ENCODE data around the gene XPO4. TPM values are rescaled to one million over a fixed set of nuclear protein-coding genes. Genes with fewer than 3 reads are reported as not detected.
"Not testable (repeated sequence)": the region's sequence is repeated elsewhere in the genome, so short reads cannot be mapped to it uniquely, and the experiment has no call there.

The XPO4 gene
- total RNA-seq, 2 experiments from 2014 or later = 24.8 to 25.1 TPM

GRCh38 chr13:20774746-20775145 lies 127.8 kb downstream of the XPO4 start:
- H3K4me3 Mint-ChIP-seq = peak overlapping the region; percentile 81
- CTCF ChIA-PET = interaction anchor here (0.6 to 2.1 kb wide), 2 partner anchors 51 to 693 kb away, joined by 3 to 7 read pairs; no protein-coding TSS in a partner anchor
- H3K27ac Mint-ChIP-seq = peak overlapping the region; percentile 34
- H3K27me3 Mint-ChIP-seq = no peaks in the 10 kb centered on the region
- peaks cover 23% of the 10 kb centered on the region for H3K36me3 Mint-ChIP-seq
- H3K9me3 Mint-ChIP-seq = no peaks in the 10 kb centered on the region
- POLR2A ChIA-PET = interaction anchor here (1.4 to 2.8 kb wide), 2 partner anchors 128 to 583 kb away, joined by 3 to 13 read pairs; partner anchors contain the start of gene XPO4
- DNase-seq = no peak
- H3K4me1 Mint-ChIP-seq (ENCODE audit: low read depth) = peaks cover 33% of the 10 kb centered on the region
- intact Hi-C loops (cut with micrococcal nuclease) = loop anchor here (10.0 kb wide), 2 partner anchors 250 to 400 kb away; partner anchors contain the start of genes CRYL1, MRPL57 and SKA3

DNA sequence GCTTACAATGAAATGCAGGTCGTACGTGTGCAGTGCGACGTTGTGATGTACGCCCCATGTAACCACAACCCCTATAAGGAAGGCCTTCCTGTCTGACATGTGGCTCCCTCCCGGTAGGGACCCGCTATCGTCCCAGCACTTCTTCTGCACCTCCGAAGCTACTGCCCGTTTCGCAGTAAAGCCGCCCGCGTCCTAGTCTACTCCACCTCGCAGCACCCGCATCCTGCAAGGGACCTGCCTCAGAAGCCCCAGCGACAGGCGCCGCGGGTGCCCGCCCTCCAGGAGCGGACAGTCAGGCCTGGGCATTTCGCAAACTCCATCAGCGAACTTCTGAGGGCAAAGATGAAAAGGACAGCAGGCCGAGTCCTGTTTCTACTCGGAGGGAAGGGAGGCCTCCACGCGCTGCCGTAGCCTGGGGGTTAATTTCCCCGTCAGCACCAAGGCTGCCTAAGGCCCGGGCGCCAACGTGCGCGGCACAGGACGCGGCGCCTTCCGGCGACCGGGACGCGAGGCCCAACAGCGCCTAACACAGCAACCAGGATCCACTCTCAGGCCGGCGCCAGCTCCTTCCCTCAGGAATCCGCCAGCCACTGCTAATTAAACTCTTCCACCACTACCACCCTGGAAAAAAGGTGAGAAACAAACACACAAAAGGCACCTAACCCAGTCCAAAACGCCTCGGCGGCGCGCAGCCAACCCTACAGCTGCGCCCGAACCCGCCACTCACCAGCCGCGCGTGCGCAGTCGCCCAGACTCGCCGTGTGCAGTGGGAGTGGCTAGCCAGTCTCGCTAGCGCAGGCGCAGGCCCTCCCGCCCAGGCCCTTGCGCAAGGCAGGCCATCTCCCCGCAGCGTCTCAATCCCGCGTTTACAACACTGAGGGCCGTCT lies 129.1 kb downstream of the XPO4 start, which contains the start of gene EEF1AKMT1:
EEF1AKMT1 (minus strand) TSS at position 768 of the 887 bp plus-strand sequence. CDS start 16,363 bp downstream, outside the sequence.
- POLR2A ChIA-PET = interaction anchor here (0.7 to 2.8 kb wide), 7 partner anchors 8 to 582 kb away, joined by 3 to 13 read pairs (median 4); partner anchors contain the start of genes CRYL1, IL17D and XPO4
- intact Hi-C loops (cut with micrococcal nuclease) = loop anchor here (1.0 to 10.0 kb wide), 7 partner anchors 55 to 401 kb away; partner anchors contain the start of genes CRYL1, IFT88, MRPL57 and SKA3
- Mint-ChIP-seq H3K27ac (peak within 1 kb of the TSS; percentile 96), H3K27me3 (no peaks in the 10 kb centered on the region), H3K4me3 (peak within 1 kb of the TSS; percentile 81), H3K4me1 (ENCODE audit: low read depth) (peaks cover 42% of the 10 kb centered on the region), H3K36me3 (peaks cover 36% of the 10 kb centered on the region), H3K9me3 (peaks cover 5% of the 10 kb centered on the region)
- CTCF ChIA-PET = interaction anchor here (0.7 to 2.1 kb wide), 2 partner anchors 48 to 50 kb away, joined by 3 to 7 read pairs; no protein-coding TSS in a partner anchor
- DNase-seq = peak; percentile 96

GRCh38 chr13:20772401-20773131 lies 130.0 kb downstream of the XPO4 start:
- peak overlapping the region; percentile 81 for H3K4me3 Mint-ChIP-seq
- intact Hi-C loops (cut with micrococcal nuclease) = loop anchor here (1.0 to 10.0 kb wide), 7 partner anchors 56 to 402 kb away; partner anchors contain the start of genes CRYL1, IFT88, MRPL57 and SKA3
- H3K27ac Mint-ChIP-seq = peak overlapping the region; percentile 96
- peaks cover 42% of the 10 kb centered on the region for H3K4me1 Mint-ChIP-seq (ENCODE audit: low read depth)
- peaks cover 13% of the 10 kb centered on the region for H3K9me3 Mint-ChIP-seq
- peaks cover 45% of the 10 kb centered on the region for H3K36me3 Mint-ChIP-seq
- peak; percentile 13 for DNase-seq
- ChIA-PET CTCF (interaction anchor here (1.3 kb wide), 1 partner anchor 61 kb away, joined by 4 read pairs; no protein-coding TSS in a partner anchor), POLR2A (interaction anchor here (0.6 to 2.8 kb wide), 7 partner anchors 7 to 590 kb away, joined by 3 to 13 read pairs (median 4); partner anchors contain the start of genes CRYL1, IL17D, MRPL57 and XPO4)
- no peaks in the 10 kb centered on the region for H3K27me3 Mint-ChIP-seq

GRCh38 chr13:20769834-20770233 lies 132.7 kb downstream of the XPO4 start:
- intact Hi-C loops (cut with micrococcal nuclease) = loop anchor here (10.0 kb wide), 2 partner anchors 245 to 405 kb away; partner anchors contain the start of genes CRYL1, MRPL57 and SKA3
- Mint-ChIP-seq H3K4me1 (ENCODE audit: low read depth) (peaks cover 38% of the 10 kb centered on the region), H3K27ac (no peak overlapping the region), H3K4me3 (no peak overlapping the region), H3K27me3 (no peaks in the 10 kb centered on the region), H3K9me3 (peaks cover 18% of the 10 kb centered on the region), H3K36me3 (peaks cover 49% of the 10 kb centered on the region)
- ChIA-PET CTCF (no interaction called here), POLR2A (no interaction called here)
- DNase-seq = no peak

- DNase-seq = no peak
- H3K4me1 Mint-ChIP-seq (ENCODE audit: low read depth) = peaks cover 33% of the 10 kb centered on the region
- CTCF ChIA-PET = no interaction called here
- peaks cover 18% of the 10 kb centered on the region for H3K9me3 Mint-ChIP-seq
- POLR2A ChIA-PET = no interaction called here
- H3K36me3 Mint-ChIP-seq = peaks cover 49% of the 10 kb centered on the region
- H3K27ac Mint-ChIP-seq = no peak overlapping the region
- no peak overlapping the region for H3K4me3 Mint-ChIP-seq
- H3K27me3 Mint-ChIP-seq = no peaks in the 10 kb centered on the region
- intact Hi-C loops (cut with micrococcal nuclease) = no loop called here
These were observed 133.5 kb downstream of the XPO4 start for GRCh38 chr13:20769091-20769490.

DNA sequence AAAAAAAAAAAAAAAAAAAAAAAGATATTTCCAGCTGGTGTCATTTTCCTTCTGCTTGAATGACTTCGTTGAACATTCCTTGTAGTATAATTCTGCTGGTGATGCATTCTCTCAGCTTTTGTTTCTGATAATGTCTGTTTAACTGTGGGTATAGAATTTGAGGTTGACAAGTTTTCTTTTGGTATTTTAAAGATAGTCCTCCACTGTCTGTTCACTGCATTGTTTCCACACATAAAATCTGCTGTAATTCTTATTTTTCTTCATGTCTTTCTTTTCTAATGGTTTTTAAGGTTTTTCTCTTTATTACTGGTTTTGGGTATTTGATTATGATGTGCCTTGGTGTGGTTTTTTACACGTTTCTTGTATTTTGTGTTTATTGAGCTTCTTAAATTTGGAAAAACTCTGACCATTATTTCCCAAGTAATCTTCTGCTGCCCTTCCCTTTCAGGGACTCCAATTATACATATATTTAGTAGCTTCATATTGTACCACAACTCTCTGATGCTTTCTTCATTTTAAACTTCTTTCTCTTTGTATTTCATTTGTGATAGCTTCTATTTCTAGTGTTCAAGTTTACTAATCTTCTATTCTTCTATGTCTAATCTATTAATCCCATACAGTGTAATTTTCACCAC lies 135.1 kb downstream of the XPO4 start:
- Mint-ChIP-seq H3K27me3 (no peaks in the 10 kb centered on the region), H3K4me3 (no peak overlapping the region), H3K4me1 (ENCODE audit: low read depth) (peaks cover 27% of the 10 kb centered on the region), H3K36me3 (peaks cover 46% of the 10 kb centered on the region), H3K27ac (no peak overlapping the region), H3K9me3 (peaks cover 18% of the 10 kb centered on the region)
- intact Hi-C loops (cut with micrococcal nuclease) = no loop called here
- CTCF ChIA-PET = interaction anchor here (1.1 kb wide), 1 partner anchor 61 kb away, joined by 6 read pairs; no protein-coding TSS in a partner anchor
- POLR2A ChIA-PET = no interaction called here
- no peak for DNase-seq

GRCh38 chr13:20760872-20761271 lies 141.7 kb downstream of the XPO4 start:
- ChIA-PET POLR2A (no interaction called here), CTCF (no interaction called here)

DNA sequence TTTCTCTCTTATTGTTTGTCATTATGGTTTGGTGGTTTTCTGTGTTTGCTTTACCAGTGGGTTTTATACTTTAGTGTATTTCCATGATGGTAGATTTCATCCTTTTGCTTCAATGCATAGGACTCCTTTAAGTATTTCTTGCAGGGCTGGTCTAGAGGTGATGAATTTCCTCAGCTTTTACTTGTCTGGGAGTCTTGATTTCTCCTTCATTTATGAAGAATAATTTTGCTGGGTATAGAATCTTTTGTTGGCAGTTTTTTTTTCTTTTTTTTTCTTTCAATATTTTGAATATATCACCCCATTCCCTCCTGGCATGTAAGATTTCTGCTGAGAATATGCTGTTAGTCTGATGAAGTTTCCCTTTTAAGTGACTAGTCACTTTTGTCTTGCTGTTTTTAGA lies 148.5 kb downstream of the XPO4 start:
- CTCF ChIA-PET = interaction anchor here (0.7 kb wide), 1 partner anchor 110 kb away, joined by 3 read pairs; no protein-coding TSS in a partner anchor
- H3K9me3 Mint-ChIP-seq = peaks cover 50% of the 10 kb centered on the region
- POLR2A ChIA-PET = no interaction called here
- no peaks in the 10 kb centered on the region for H3K4me1 Mint-ChIP-seq (ENCODE audit: low read depth)
- intact Hi-C loops (cut with micrococcal nuclease) = no loop called here
- H3K27me3 Mint-ChIP-seq = no peaks in the 10 kb centered on the region
- peaks cover 58% of the 10 kb centered on the region for H3K36me3 Mint-ChIP-seq
- H3K4me3 Mint-ChIP-seq = no peak overlapping the region
- no peak overlapping the region for H3K27ac Mint-ChIP-seq
- no peak for DNase-seq

More at GRCh38 chr13:20760872-20761271, 141.7 kb downstream of the XPO4 start:
- H3K4me3 Mint-ChIP-seq = no peak overlapping the region
- no peaks in the 10 kb centered on the region for H3K4me1 Mint-ChIP-seq (ENCODE audit: low read depth)
- peaks cover 19% of the 10 kb centered on the region for H3K36me3 Mint-ChIP-seq
- H3K27me3 Mint-ChIP-seq = no peaks in the 10 kb centered on the region
- intact Hi-C loops (cut with micrococcal nuclease) = no loop called here
- no peak for DNase-seq
- no peak overlapping the region for H3K27ac Mint-ChIP-seq
- H3K9me3 Mint-ChIP-seq = peaks cover 10% of the 10 kb centered on the region

DNA sequence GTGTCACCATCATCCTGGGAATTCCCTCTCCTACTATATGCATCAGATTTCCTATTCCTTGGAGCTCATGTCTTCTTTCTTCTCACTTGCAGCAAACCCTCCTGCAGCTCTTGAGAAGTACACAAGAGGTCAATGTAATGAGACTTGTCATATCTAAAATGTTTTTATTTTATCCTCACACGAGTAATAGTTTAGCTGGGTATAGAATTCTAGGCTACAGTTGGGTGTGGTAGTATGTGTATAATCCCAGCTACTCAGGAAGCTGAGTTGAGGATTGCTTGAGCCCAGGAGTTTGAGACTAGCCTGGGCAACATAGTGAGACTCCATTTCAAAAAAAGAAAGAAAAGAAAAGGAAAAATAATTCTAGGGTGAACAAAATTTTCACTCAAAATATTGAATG lies 153.2 kb downstream of the XPO4 start:
- no peak overlapping the region for H3K4me3 Mint-ChIP-seq
- ChIA-PET CTCF (interaction anchor here (0.6 kb wide), 1 partner anchor 39 kb away, joined by 3 read pairs; no protein-coding TSS in a partner anchor), POLR2A (no interaction called here)
- H3K4me1 Mint-ChIP-seq (ENCODE audit: low read depth) = no peaks in the 10 kb centered on the region
- H3K27ac Mint-ChIP-seq = no peak overlapping the region
- peaks cover 46% of the 10 kb centered on the region for H3K36me3 Mint-ChIP-seq
- intact Hi-C loops (cut with micrococcal nuclease) = no loop called here
- no peak for DNase-seq
- no peaks in the 10 kb centered on the region for H3K27me3 Mint-ChIP-seq
- H3K9me3 Mint-ChIP-seq = peaks cover 66% of the 10 kb centered on the region

GRCh38 chr13:20743830-20744404 lies 158.6 kb downstream of the XPO4 start:
- CTCF ChIA-PET; H3K4me1 Mint-ChIP-seq (ENCODE audit: low read depth); H3K27me3 Mint-ChIP-seq; intact Hi-C loops (cut with micrococcal nuclease); H3K4me3 Mint-ChIP-seq; POLR2A ChIA-PET; H3K27ac Mint-ChIP-seq; DNase-seq: not testable (repeated sequence)
- Mint-ChIP-seq H3K36me3 (peaks cover 26% of the 10 kb centered on the region), H3K9me3 (peaks cover 25% of the 10 kb centered on the region)

- DNase-seq = no peak
- no peaks in the 10 kb centered on the region for H3K4me1 Mint-ChIP-seq (ENCODE audit: low read depth)
- peaks cover 7% of the 10 kb centered on the region for H3K9me3 Mint-ChIP-seq
- POLR2A ChIA-PET = no interaction called here
- H3K36me3 Mint-ChIP-seq = peaks cover 19% of the 10 kb centered on the region
- CTCF ChIA-PET = no interaction called here
- no peaks in the 10 kb centered on the region for H3K27me3 Mint-ChIP-seq
- intact Hi-C loops (cut with micrococcal nuclease) = no loop called here
- no peak overlapping the region for H3K27ac Mint-ChIP-seq
- H3K4me3 Mint-ChIP-seq = no peak overlapping the region
These were observed 162.5 kb downstream of the XPO4 start for GRCh38 chr13:20740021-20740420.
